Mesothelial cell of epicardium (in vitro differentiated cells): ENCODE results near the gene TRAP1. TPM values are rescaled to one million over a fixed set of nuclear protein-coding genes. Genes with fewer than 3 reads are reported as not detected.

ENCODE experiments used
- DNase-seq, 2 experiments: peaks; one replicate each; pipeline ENCODE4 v3.0.0; 2021; ENCODE audit warnings: low spot score in 2 of 2; ENCODE audit not compliant: unreplicated experiment in 2 of 2
- H3K27ac Mint-ChIP-seq: 2 replicates; pipeline ENCODE4 v1.8.0; 2021; ENCODE audit warnings: mixed read lengths
- H3K27me3 Mint-ChIP-seq: 2 replicates; pipeline ENCODE4 v1.8.0; 2021; ENCODE audit warnings: low read depth, mixed read lengths
- H3K36me3 Mint-ChIP-seq: 2 replicates; pipeline ENCODE4 v1.8.0; 2021; ENCODE audit warnings: mixed read lengths
- H3K4me1 Mint-ChIP-seq: 2 replicates; pipeline ENCODE4 v1.8.0; 2021; ENCODE audit warnings: mixed read lengths
- H3K4me3 Mint-ChIP-seq: 2 replicates; pipeline ENCODE4 v1.8.0; 2021; ENCODE audit warnings: mild to moderate bottlenecking, moderate library complexity, mixed read lengths
- H3K9me3 Mint-ChIP-seq: 2 replicates; pipeline ENCODE4 v1.8.0; 2021; ENCODE audit warnings: mixed read lengths
- CTCF ChIP-seq: fragments of 200-600 bp; sonication (generic); IDR thresholded peaks from one replicate; pipeline ENCODE4 v1.5.0; 2021; ENCODE audit warnings: antibody characterized with exemption; ENCODE audit not compliant: unreplicated experiment
- total RNA-seq: library from RNA; stranded (reverse); gene quantifications from 3 replicates; pipeline ENCODE4 v1.2.1, GENCODE V29; 2021

TRAP1 gene
- total RNA-seq, 1 donor from 2014 or later, result 149 TPM

- DNase-seq, result no peak
- no peaks in the 10 kb centered on the region for H3K4me1 Mint-ChIP-seq
- no peak overlapping the region for H3K4me3 Mint-ChIP-seq
- no peaks in the 10 kb centered on the region for H3K27me3 Mint-ChIP-seq
- no peaks in the 10 kb centered on the region for H3K9me3 Mint-ChIP-seq
- H3K36me3 Mint-ChIP-seq, result peaks cover 38% of the 10 kb centered on the region
- TF ChIP-seq CTCF, result no peak
- no peak overlapping the region for H3K27ac Mint-ChIP-seq
Observed at GRCh38 chr16:3730161-3731125, 13.1 kb upstream of the TRAP1 start.

GRCh38 chr16:3729161-3730112 lies 12.1 kb upstream of the TRAP1 start:
- Mint-ChIP-seq H3K36me3 (peaks cover 35% of the 10 kb centered on the region), H3K27ac (no peak overlapping the region), H3K27me3 (no peaks in the 10 kb centered on the region), H3K9me3 (no peaks in the 10 kb centered on the region), H3K4me3 (no peak overlapping the region), H3K4me1 (no peaks in the 10 kb centered on the region)
- TF ChIP-seq CTCF, result no peak
- no peak for DNase-seq

- Mint-ChIP-seq H3K4me1 (no peaks in the 10 kb centered on the region), H3K4me3 (no peak overlapping the region), H3K9me3 (no peaks in the 10 kb centered on the region), H3K27ac (no peak overlapping the region), H3K27me3 (no peaks in the 10 kb centered on the region), H3K36me3 (peaks cover 29% of the 10 kb centered on the region)
- no peak for DNase-seq
- TF ChIP-seq CTCF, result no peak
Observed at GRCh38 chr16:3728424-3729160, 11.3 kb upstream of the TRAP1 start.

- H3K36me3 Mint-ChIP-seq, result peaks cover 26% of the 10 kb centered on the region
- H3K9me3 Mint-ChIP-seq, result no peaks in the 10 kb centered on the region
- no peak overlapping the region for H3K27ac Mint-ChIP-seq
- no peaks in the 10 kb centered on the region for H3K27me3 Mint-ChIP-seq
- TF ChIP-seq CTCF, result no peak
- H3K4me1 Mint-ChIP-seq, result no peaks in the 10 kb centered on the region
- H3K4me3 Mint-ChIP-seq, result no peak overlapping the region
- no peak for DNase-seq
Observed at GRCh38 chr16:3727806-3728381, 10.6 kb upstream of the TRAP1 start.
